ENCODE measurements around the gene TEC. TPM values are rescaled to one million over a fixed set of nuclear protein-coding genes. Genes with fewer than 3 reads are reported as not detected.

Gene TEC
- total and polyA plus RNA-seq, 9 of the 15 experiments (the other 6 are each of a cell fraction or from before 2014, with no cell fraction given): 5.3 to 14.7 (median 8.8) TPM

GRCh38 chr4:48212165-48212564 is 57.5 kb downstream of the TEC start (continued):
- no peak for TF ChIP-seq MLX (CRISPR knock-in tag; conservative IDR thresholded peaks at IDR 0.05)
- TF ChIP-seq BRF2 (IDR thresholded peaks at IDR 0.05; ENCODE audit: borderline replicate concordance, insufficient read depth, insufficient read length): no peak
- TF ChIP-seq E2F8 (IDR thresholded peaks at IDR 0.05; ENCODE audit: low read depth, partially characterized antibody): no peak
- peak; percentile 62 for TF ChIP-seq CREM (IDR thresholded peaks at IDR 0.05; ENCODE audit: low read depth)
- no peak for TF ChIP-seq LARP7 (IDR thresholded peaks at IDR 0.05)
- TF ChIP-seq POU5F1 (IDR thresholded peaks at IDR 0.05; ENCODE audit: borderline replicate concordance, low read depth, low read length, partially characterized antibody): no peak
- TF ChIP-seq TBL1XR1 (IDR thresholded peaks at IDR 0.05; ENCODE audit: low read length in 2 of 2): peak in 1 of 2 experiments; percentile 51; a peak in 1 of 4 replicates
- no peak for TF ChIP-seq ZNF280B (CRISPR knock-in tag; IDR thresholded peaks at IDR 0.05)
- no peak for TF ChIP-seq HDGF (IDR thresholded peaks at IDR 0.05)
- TF ChIP-seq ZC3H8 (IDR thresholded peaks at IDR 0.05): no peak
- TF ChIP-seq OTX1 (CRISPR knock-in tag; IDR thresholded peaks at IDR 0.05): no peak
- TF ChIP-seq USF1 (CRISPR knock-in tag; IDR thresholded peaks at IDR 0.05): no peak
- TF ChIP-seq XRCC4 (IDR thresholded peaks at IDR 0.05; ENCODE audit: extremely low read depth, insufficient read depth, insufficient read length): no peak
- no peak for TF ChIP-seq SP2 (IDR thresholded peaks at IDR 0.05; ENCODE audit: extremely low read depth, low read depth, low read length, poor library complexity, severe bottlenecking)
- TF ChIP-seq ZBTB8A (IDR thresholded peaks at IDR 0.05; ENCODE audit: partially characterized antibody): no peak
- no peak for TF ChIP-seq CREB3L1 (IDR thresholded peaks at IDR 0.05; ENCODE audit: borderline replicate concordance, low read depth)
- TF ChIP-seq CHD2 (IDR thresholded peaks at IDR 0.05; ENCODE audit: low read depth, low read length): no peak
- no peak for TF ChIP-seq ZNF449 (CRISPR knock-in tag; IDR thresholded peaks at IDR 0.05)
- TF ChIP-seq LCOR (CRISPR knock-in tag; IDR thresholded peaks at IDR 0.05): no peak

Data from K562 (cell line).